H4 (cell line): Measurements from ENCODE around the gene ACTRT2. TPM values are rescaled to one million over a fixed set of nuclear protein-coding genes. Genes with fewer than 3 reads are reported as not detected.

Experiments used
- DNase-seq: peaks from one replicate; pipeline ENCODE4 v3.0.0-alpha.2; 2015; ENCODE audit warnings: low spot score
- total RNA-seq: library from RNA; depleted of rRNA; stranded (reverse); fragments of >200 nt; shearing (Covaris generic); gene quantifications from 2 replicates; pipeline ENCODE4 v1.2.3, GENCODE V29; 2014; rRNA removed

ACTRT2 gene
- total RNA-seq: not detected in 2 replicates

GRCh38 chr1:3021233-3021671 is at the start of gene ACTRT2:
Gene ACTRT2, plus strand, starts transcription at chr1:3021467. Its CDS starts 220 bp downstream, at chr1:3021687.
- DNase-seq: no peak

- DNase-seq: no peak
Measured at GRCh38 chr1:2971609-2972008, 49.7 kb upstream of the ACTRT2 start.

- DNase-seq: no peak
Measured at GRCh38 chr1:2972011-2972878, 49.0 kb upstream of the ACTRT2 start.

DNA sequence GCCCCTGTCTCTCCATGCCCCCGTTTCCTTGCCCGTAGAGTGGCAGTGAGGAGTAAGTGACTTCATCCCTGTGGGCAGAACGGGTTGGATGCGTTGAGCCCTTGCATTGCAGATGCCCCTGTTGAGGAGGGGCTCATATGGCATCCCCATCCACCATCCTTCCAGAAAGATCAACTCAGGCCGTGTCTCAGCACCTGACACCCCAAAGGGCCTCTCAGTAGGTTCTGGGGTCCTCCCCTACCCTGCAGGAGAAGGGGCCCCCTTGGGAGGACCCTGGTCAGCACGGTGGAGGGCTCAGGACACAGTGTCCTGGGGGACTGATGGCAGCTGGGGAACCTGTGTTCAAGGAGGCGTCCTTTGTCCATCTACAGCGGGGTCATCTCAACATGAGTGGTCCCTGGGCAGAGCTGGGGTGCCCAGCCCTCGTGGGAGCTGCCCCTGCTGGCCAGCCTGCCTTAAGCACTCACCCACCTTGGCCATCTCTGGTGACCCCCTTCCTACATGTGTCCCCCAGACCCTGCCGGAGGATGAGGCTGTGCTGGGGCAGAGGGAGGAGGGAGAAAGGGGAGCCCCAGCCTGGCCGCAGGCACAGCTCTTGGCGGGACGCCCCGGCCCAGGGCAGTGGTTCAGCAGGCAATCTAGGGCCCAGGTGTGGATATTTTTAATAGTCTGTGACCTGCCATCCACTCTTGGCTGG is 48.2 kb upstream of the ACTRT2 start:
- no peak for DNase-seq

GRCh38 chr1:2973601-2974593 is 47.4 kb upstream of the ACTRT2 start:
- DNase-seq: no peak

GRCh38 chr1:2974701-2975301 is 46.5 kb upstream of the ACTRT2 start:
- no peak for DNase-seq

DNA sequence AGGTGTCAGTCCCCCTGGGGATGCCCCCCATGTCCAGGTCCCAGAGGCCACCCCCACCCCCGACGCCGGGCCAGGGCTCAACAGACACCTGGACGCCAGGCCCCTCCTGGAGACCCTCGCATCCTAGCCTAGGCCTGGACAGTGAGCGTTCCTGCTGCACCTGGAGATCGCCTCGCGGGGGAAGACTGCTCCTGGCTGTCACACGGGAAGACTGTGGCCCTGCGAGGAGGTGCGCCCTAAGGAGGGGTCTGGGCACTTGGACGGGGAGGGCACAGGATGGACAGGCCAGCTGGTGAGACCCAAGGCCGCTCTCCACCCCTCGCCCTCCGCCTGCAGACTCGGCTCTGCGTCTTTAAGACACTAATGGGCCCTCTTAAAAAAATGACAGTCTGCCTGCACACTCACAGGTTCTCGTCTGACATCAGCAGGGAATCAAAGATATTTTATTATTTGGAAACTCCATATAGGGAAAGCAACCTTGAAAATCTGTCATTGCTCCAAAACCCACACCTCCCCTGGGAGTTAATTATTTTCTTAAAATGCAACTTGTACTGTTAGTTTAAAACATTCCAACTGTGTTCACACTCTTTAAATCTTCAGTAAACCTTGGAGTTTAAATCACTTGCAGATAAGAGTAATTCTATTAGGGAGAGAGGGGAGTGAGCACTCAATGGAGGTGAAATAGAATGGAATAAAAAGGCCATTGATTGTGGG is 45.6 kb upstream of the ACTRT2 start:
- no peak for DNase-seq

DNA sequence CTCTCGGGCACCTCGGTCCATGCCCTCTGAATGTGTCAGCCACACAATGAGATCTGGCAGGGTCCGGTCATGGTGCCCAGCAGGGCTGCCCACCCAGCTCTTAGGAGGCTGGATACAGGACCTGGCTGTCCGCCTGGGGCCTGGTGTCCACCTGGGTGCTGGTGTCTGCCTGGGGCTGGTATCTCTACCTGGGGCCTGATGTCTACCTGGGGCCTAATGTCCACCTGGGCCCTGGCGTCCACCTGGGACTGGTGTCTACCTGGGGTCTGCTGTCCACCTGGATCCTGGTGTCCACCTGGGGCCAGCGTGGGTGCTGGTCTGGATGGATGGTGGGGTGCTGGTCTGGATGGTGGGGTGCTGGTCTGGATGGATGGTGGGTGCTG is 45.1 kb upstream of the ACTRT2 start:
- no peak for DNase-seq

GRCh38 chr1:2977886-2978611 is 43.2 kb upstream of the ACTRT2 start:
- DNase-seq: no peak

- no peak for DNase-seq
Measured at GRCh38 chr1:2978691-2979190, 42.5 kb upstream of the ACTRT2 start.

DNA sequence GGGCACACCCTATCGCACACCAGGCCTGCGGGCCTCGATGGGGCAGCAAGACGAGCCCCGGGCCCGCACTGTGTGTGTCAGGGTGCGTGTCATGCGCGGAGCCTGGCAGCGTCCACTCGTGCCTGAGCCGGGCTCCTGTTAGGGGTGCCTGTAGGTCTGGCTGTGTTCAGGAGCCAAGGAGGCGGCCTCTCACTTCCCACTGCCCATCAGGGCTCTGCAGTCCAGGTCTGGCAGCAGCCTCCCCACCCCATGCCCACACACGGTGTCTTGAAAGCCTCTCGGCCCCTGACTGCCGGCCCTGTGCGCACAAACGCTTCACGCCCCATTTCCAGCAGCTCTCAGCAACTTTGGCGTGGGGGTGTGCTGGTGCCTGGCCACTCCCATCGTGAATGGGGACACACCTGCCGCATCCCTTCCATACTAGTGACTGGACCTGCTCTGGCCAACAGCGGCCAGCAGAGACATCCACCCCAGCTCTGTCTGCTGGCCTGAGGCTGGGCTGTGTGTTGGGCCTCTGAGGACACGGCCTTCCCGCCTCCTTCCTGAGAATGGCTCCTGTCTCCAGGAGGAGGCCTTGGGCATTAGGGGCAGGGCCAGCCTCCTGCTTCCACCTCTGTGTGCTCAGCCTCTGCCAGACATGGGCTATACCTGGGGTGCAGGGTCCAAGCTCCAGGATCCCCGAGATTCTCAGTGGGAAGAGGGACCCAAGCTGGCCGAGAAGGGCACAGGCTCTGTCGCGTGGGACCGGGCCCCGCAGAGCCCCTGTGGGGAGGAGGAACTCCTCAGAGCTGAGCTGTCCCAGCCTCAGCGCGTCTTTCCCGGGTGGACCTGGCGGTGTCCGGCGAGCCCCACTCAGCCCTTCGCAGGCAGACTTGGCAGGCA is 41.8 kb upstream of the ACTRT2 start:
- DNase-seq: no peak

DNA sequence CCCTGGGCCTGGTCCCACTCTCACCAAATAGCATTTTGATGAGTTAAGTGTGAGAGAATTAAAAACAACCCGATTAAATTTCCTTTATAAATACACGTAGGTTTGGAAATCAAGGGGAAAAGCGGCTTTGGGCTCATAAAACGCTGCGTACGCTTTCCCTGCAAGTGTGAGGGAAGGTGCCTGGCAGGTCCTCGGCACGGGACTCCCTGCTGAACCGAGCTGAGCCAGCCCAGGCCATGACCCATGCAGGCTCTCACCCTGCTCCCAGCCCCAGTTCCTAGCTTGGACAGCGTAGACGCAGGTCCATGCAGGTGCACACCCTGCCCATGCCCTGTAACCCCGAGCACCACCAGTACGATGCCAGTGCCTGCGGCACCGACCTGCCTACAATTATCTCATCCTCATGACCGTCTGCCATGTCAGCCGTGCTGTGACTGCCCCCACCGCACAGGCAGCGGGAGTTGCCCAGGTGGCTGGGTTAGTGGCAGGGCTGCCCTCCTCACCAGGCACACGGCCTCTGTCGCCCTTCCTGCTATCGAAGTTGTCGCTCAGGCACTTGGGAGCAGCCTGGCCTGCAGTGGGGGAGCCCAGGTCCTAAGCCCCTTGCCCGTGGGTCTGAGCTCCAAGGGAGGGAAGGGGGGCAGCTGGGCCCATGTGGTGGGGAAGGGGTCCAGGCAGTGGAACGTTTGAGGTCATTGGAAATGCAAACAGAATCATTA is 41.0 kb upstream of the ACTRT2 start:
- no peak for DNase-seq

- DNase-seq: no peak
Measured at GRCh38 chr1:2980849-2981248, 40.4 kb upstream of the ACTRT2 start.

DNA sequence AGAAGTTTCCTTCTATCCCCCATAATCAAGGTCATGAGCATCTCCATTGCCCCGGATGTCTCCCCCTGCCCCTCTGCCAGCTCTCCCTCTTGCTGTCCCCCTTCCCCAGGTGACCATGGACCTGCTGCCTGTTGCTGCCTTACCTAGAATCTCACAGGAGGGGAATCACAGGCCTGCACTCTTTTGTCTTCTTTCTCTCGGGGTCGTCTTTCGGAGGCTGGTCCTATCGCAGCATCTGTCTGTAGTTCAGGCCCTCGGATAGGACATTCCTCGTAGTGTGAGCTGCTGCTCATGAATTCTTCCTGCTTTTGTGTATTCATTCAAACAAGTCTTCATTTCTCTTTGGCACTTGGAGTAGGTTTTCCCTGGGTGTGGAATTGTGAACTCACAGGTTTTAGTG is 39.9 kb upstream of the ACTRT2 start:
- DNase-seq: no peak

- DNase-seq: no peak
Measured at GRCh38 chr1:2981981-2982614, 39.2 kb upstream of the ACTRT2 start.

DNA sequence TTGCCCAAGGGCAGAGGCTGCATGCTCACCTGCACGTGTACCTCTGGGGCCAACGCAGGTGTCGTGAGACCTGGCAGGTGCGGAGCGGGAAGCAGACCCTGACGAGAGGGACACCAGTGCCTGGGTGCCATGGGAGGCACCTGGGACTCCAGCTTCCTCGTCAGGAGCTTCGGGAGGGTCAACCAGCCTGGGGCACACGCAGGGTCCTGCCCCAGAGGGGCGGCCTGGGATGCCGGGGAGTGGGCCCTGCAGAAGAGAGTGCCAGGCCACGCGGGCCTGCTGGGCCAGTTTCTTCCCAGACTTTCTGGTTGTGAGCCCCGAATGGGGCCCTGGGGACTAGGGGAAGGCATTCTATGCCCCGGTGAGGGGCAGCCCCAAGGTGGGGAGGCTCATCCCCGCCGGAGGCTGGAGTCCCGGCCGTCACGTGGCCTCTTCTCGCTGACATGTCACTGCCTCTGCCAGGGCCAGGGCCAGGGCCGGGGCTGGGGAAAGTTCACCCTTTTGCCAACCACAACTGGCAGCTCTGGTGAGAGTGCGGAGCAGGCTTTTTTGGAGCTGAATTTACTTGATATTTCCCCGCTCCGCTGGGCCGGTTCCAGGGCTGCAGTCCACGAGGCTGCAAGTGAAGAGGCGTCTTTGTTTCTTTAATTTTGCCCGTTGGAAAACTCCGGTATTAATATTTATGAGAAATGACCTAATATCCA is 38.5 kb upstream of the ACTRT2 start:
- DNase-seq: no peak

- DNase-seq: no peak
Measured at GRCh38 chr1:2983319-2983705, 38.0 kb upstream of the ACTRT2 start.
